Measurements from ENCODE around the gene WNT16. TPM values are rescaled to one million over a fixed set of nuclear protein-coding genes. Genes with fewer than 3 reads are reported as not detected.

The WNT16 gene
- total and polyA plus RNA-seq, 4 donors: 2.8 to 12.0 (median 4.1) TPM

DNA sequence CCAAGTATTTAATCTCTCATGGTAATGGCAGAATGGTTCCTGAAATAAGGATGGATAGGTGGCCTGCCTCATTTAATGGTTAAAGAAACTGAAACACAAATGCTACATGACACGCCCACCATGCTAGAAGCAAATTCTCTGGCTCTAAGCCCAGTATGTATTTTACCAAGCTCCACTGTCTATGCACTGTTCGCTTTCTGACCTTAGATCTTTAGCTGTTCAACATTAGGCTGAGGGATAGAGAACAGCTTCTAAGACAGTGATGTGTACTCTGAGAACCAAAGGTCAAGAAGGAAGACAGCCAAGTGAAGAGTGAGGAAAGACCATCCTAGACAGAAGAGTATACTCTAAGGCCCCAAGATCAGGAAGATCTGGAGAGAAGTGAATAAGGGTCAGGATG is 40.7 kb downstream of the WNT16 start:
- Histone ChIP-seq H3K36me3 (ENCODE audit: control insufficient read depth, insufficient read depth, low read length) (no peaks in the 10 kb centered on the region), H3K27ac (ENCODE audit: low read depth, low read length) (no peak overlapping the region), H3K9me3 (ENCODE audit: control insufficient read depth, insufficient read depth, low read length) (no peaks in the 10 kb centered on the region), H3K4me1 (ENCODE audit: control insufficient read depth, insufficient read depth, low read length) (no peaks in the 10 kb centered on the region), H3K27me3 (ENCODE audit: control insufficient read depth, insufficient read depth, low read length) (no peaks in the 10 kb centered on the region), H3K4me3 (ENCODE audit: low read depth, low read length) (no peak overlapping the region)
- peak in 1 of 6 donors; percentile 20 for DNase-seq (ENCODE audit: low read depth in 4 of 6, low spot score in 6 of 6)
- 100% methylated on average over 1 of the region's 2 CpGs for WGBS (ENCODE audit: insufficient coverage)

DNA sequence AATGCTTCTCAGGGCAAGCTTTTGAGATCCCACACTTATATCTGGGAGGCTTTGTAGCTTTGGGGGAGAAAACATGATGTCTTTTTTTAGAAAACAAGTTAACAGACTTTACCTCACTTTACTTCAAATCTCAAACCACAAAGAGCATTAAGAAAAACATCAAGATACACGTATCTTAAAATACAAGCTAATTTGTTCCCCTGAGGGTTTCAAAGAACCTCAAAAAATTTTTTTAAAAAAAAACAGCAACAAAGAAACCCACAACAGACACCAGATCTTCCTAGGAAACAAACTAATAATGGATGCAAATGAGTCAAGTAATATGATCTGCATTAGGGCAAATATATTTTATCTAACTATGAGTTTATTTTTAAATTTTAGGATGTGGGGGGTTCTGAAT is 42.6 kb downstream of the WNT16 start:
- H3K27ac ChIP-seq (ENCODE audit: low read depth, low read length): no peak overlapping the region
- no CpG with 5 or more reads among the region's 1 CpG for WGBS (ENCODE audit: insufficient coverage)
- no peaks in the 10 kb centered on the region for H3K9me3 ChIP-seq (ENCODE audit: control insufficient read depth, insufficient read depth, low read length)
- no peaks in the 10 kb centered on the region for H3K36me3 ChIP-seq (ENCODE audit: control insufficient read depth, insufficient read depth, low read length)
- H3K4me1 ChIP-seq (ENCODE audit: control insufficient read depth, insufficient read depth, low read length): no peaks in the 10 kb centered on the region
- no peak overlapping the region for H3K4me3 ChIP-seq (ENCODE audit: low read depth, low read length)
- DNase-seq (ENCODE audit: low read depth in 4 of 6, low spot score in 6 of 6): no peak
- no peaks in the 10 kb centered on the region for H3K27me3 ChIP-seq (ENCODE audit: control insufficient read depth, insufficient read depth, low read length)

DNA sequence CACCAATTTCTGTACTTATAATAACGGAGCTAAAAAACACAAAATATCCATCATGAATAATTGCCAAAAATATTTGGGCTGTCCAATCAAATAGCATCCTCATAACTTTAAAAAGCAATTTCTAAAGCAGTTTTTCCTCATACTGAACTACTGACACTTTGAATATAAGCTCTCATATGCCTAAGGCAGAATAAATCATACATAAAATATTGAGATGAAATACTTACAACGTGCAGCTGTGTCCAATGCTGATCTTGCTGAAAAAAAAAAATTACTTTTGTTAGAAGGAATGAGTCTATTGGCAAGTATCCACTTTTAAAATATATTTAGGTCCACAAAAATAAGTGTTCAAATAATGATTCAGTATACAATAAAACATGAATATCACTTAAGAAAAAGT is 43.1 kb downstream of the WNT16 start:
- Histone ChIP-seq H3K4me3 (ENCODE audit: low read depth, low read length) (no peak overlapping the region), H3K27me3 (ENCODE audit: control insufficient read depth, insufficient read depth, low read length) (no peaks in the 10 kb centered on the region), H3K9me3 (ENCODE audit: control insufficient read depth, insufficient read depth, low read length) (no peaks in the 10 kb centered on the region), H3K27ac (ENCODE audit: low read depth, low read length) (no peak overlapping the region), H3K36me3 (ENCODE audit: control insufficient read depth, insufficient read depth, low read length) (no peaks in the 10 kb centered on the region), H3K4me1 (ENCODE audit: control insufficient read depth, insufficient read depth, low read length) (no peaks in the 10 kb centered on the region)
- no CpG with 5 or more reads among the region's 2 CpGs for WGBS (ENCODE audit: insufficient coverage)
- no peak for DNase-seq (ENCODE audit: low read depth in 4 of 6, low spot score in 6 of 6)

DNA sequence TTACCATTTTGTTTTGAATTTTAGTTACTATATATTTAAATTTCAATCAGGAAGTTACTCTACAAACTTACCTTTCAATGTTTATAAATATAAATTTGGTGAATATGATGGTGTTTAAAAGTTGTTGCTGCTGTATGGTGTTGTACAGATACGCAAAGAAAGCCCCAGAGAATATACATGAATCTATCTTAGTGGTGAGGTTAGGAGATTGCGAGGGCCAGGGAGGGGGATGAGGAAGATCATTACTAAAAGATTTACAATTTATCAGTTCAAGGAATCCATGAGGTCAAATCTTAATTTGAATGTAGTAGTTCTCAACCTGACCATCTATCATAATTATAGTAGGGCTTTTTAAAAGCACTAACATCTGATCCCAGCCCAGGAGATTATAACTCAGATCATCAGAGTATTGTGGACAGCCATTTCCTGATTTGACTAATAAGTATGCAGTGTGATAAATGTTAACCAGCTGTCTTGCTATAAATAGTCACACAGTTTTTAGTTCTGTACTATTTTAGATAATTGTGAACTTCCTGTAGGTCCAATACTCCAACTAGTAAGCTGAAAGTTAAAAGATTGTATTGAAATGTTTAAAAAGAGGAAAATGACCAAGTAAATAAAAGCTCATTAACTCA is 43.7 kb downstream of the WNT16 start:
- H3K27ac ChIP-seq (ENCODE audit: low read depth, low read length): no peak overlapping the region
- no peaks in the 10 kb centered on the region for H3K4me1 ChIP-seq (ENCODE audit: control insufficient read depth, insufficient read depth, low read length)
- H3K36me3 ChIP-seq (ENCODE audit: control insufficient read depth, insufficient read depth, low read length): no peaks in the 10 kb centered on the region
- no peaks in the 10 kb centered on the region for H3K9me3 ChIP-seq (ENCODE audit: control insufficient read depth, insufficient read depth, low read length)
- no peak for DNase-seq (ENCODE audit: low read depth in 4 of 6, low spot score in 6 of 6)
- no peaks in the 10 kb centered on the region for H3K27me3 ChIP-seq (ENCODE audit: control insufficient read depth, insufficient read depth, low read length)
- H3K4me3 ChIP-seq (ENCODE audit: low read depth, low read length): no peak overlapping the region
- WGBS (ENCODE audit: insufficient coverage): no CpG with 5 or more reads among the region's 2 CpGs

DNA sequence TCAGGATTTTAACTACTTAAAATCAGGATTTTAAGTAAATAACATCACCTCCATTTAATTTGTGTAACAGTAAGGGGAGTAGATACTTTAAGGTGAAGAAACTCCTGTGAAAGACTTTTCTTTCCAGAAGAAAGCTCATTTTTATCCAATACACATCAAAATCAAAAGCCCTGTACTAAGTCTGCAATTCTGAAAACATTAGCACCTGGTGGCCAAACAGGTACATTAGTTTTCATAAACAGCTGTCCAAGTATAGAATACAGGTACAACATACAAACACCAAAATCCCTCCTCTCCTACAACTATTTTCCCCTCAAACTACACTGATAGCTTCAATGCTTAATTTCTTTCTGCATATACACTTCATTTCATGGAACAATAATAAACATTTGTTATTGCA is 44.4 kb downstream of the WNT16 start:
- H3K4me1 ChIP-seq (ENCODE audit: control insufficient read depth, insufficient read depth, low read length): no peaks in the 10 kb centered on the region
- no peaks in the 10 kb centered on the region for H3K27me3 ChIP-seq (ENCODE audit: control insufficient read depth, insufficient read depth, low read length)
- no peak overlapping the region for H3K27ac ChIP-seq (ENCODE audit: low read depth, low read length)
- H3K36me3 ChIP-seq (ENCODE audit: control insufficient read depth, insufficient read depth, low read length): no peaks in the 10 kb centered on the region
- H3K9me3 ChIP-seq (ENCODE audit: control insufficient read depth, insufficient read depth, low read length): no peaks in the 10 kb centered on the region
- no peak for DNase-seq (ENCODE audit: low read depth in 4 of 6, low spot score in 6 of 6)
- no peak overlapping the region for H3K4me3 ChIP-seq (ENCODE audit: low read depth, low read length)

DNA sequence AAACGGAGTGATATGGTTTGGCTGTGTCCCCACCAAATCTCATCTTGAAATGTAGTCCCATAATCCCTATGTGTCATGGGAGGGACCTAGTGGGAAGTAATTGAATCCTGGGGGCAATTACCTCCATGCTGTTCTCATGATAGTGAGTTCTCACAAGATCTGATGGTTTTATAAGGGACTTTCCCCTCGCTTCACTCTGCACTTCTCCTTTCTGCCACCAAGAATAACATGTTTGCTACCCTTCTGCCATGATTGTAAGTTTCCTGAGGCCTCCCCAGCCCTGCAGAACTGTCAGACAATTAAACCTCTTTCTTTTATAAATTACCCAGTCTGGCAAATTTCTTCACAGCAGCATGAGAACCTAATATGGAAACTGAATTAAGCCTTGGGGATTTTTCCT is 48.2 kb downstream of the WNT16 start:
- H3K4me3 ChIP-seq (ENCODE audit: low read depth, low read length): no peak overlapping the region
- WGBS (ENCODE audit: insufficient coverage): 100% methylated on average over 1 of the region's 2 CpGs
- no peaks in the 10 kb centered on the region for H3K27me3 ChIP-seq (ENCODE audit: control insufficient read depth, insufficient read depth, low read length)
- no peaks in the 10 kb centered on the region for H3K9me3 ChIP-seq (ENCODE audit: control insufficient read depth, insufficient read depth, low read length)
- H3K4me1 ChIP-seq (ENCODE audit: control insufficient read depth, insufficient read depth, low read length): no peaks in the 10 kb centered on the region
- H3K36me3 ChIP-seq (ENCODE audit: control insufficient read depth, insufficient read depth, low read length): no peaks in the 10 kb centered on the region
- no peak overlapping the region for H3K27ac ChIP-seq (ENCODE audit: low read depth, low read length)
- no peak for DNase-seq (ENCODE audit: low read depth in 4 of 6, low spot score in 6 of 6)

DNA sequence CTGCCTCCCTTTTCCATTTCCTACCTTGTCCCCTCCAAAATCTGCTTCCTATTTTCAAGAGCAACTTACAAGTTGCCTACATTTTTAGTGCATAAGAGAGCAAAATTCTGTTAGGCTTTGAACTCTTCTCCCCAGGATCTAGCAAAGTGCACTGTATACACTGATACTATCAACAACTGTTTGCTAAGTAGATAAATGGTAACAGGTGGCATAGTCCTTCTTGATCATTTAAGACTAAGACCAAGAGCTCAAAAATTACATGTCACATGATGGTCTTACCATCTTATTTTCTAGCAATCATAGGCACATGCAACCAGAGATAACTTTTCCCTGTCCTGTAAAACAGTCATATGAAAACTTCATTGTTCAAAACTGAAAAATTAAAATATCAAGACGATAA is 51.1 kb downstream of the WNT16 start:
- Histone ChIP-seq H3K27ac (ENCODE audit: low read depth, low read length) (no peak overlapping the region), H3K36me3 (ENCODE audit: control insufficient read depth, insufficient read depth, low read length) (no peaks in the 10 kb centered on the region), H3K4me3 (ENCODE audit: low read depth, low read length) (no peak overlapping the region), H3K27me3 (ENCODE audit: control insufficient read depth, insufficient read depth, low read length) (no peaks in the 10 kb centered on the region), H3K9me3 (ENCODE audit: control insufficient read depth, insufficient read depth, low read length) (no peaks in the 10 kb centered on the region), H3K4me1 (ENCODE audit: control insufficient read depth, insufficient read depth, low read length) (no peaks in the 10 kb centered on the region)
- WGBS (ENCODE audit: insufficient coverage): 100% methylated on average over 1 of the region's 1 CpG
- DNase-seq (ENCODE audit: low read depth in 4 of 6, low spot score in 6 of 6): no peak

DNA sequence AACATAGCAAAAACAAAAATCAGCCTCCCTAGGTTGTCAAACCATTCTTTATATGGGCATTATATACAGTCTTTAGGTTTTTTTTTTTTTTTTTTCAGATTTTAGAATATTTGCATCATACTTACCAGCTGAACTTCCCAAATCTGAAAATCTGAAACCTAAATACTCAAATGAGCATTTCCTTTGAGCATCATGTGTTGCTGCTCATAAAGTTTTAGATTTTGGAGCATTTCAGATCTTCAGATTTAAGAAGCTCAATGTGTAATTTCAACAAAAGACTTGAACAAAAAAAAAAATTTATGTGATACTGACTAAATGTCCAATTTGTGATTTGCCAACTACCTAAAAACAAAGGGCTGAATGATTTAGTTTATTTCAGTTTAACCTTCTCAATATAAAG is 53.7 kb downstream of the WNT16 start:
- Histone ChIP-seq H3K9me3 (ENCODE audit: control insufficient read depth, insufficient read depth, low read length) (no peaks in the 10 kb centered on the region), H3K36me3 (ENCODE audit: control insufficient read depth, insufficient read depth, low read length) (no peaks in the 10 kb centered on the region), H3K27me3 (ENCODE audit: control insufficient read depth, insufficient read depth, low read length) (no peaks in the 10 kb centered on the region), H3K27ac (ENCODE audit: low read depth, low read length) (no peak overlapping the region), H3K4me3 (ENCODE audit: low read depth, low read length) (no peak overlapping the region), H3K4me1 (ENCODE audit: control insufficient read depth, insufficient read depth, low read length) (no peaks in the 10 kb centered on the region)
- no peak for DNase-seq (ENCODE audit: low read depth in 4 of 6, low spot score in 6 of 6)

DNA sequence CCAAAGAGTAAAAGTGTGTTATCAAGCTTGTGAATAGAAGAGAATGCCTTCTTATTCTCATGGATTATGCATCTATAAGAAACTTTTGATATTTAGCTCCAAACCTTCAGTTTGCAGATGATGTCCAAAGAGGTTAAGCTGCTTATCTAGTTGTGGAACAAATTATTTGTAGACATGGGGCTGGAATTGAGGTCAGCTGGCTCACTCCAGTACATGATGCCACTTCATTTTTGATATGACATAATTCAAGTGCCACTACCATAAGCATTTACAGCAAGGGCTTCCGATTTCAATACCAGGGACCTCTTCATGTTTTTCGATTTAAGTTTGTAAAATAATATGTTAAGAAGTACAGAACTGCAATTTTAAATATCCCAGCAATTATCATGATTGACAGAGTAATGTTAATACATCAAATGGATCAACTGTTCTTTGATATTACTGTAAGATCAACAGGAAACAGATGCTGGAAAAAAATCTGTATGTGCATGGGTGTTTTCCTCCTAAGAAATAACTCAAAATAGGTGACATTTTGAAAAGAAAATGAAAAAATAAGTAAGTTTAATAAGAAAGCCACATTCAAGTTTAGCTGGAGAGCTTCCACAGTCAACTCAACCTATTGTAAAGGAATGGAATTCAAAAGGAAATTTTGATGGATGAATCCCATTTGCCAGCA is 54.6 kb downstream of the WNT16 start:
- no peak for DNase-seq (ENCODE audit: low read depth in 4 of 6, low spot score in 6 of 6)
- Histone ChIP-seq H3K4me1 (ENCODE audit: control insufficient read depth, insufficient read depth, low read length) (no peaks in the 10 kb centered on the region), H3K27me3 (ENCODE audit: control insufficient read depth, insufficient read depth, low read length) (no peaks in the 10 kb centered on the region), H3K4me3 (ENCODE audit: low read depth, low read length) (no peak overlapping the region), H3K9me3 (ENCODE audit: control insufficient read depth, insufficient read depth, low read length) (no peaks in the 10 kb centered on the region), H3K36me3 (ENCODE audit: control insufficient read depth, insufficient read depth, low read length) (no peaks in the 10 kb centered on the region), H3K27ac (ENCODE audit: low read depth, low read length) (no peak overlapping the region)
- no CpG with 5 or more reads among the region's 2 CpGs for WGBS (ENCODE audit: insufficient coverage)

DNA sequence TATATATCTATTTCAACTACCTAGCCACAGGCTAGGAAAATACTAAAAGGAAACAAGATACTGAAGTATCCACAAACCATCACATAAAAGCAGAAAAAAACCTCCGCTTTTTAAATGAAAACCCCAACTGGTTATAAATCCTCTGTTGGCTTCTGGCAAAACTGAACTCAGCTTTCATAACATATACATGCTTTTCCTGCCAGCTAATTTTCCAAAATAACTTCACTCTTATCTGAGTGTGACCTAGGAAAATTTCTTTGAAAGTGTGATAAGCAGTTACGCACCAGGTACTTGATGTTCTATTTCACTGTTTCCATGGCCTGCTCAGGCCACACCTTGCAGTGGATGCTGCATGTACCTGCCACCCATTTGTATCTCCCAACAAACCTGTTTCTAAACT is 55.5 kb downstream of the WNT16 start:
- WGBS (ENCODE audit: insufficient coverage): 86% methylated on average over 1 of the region's 2 CpGs

More for the DNA sequence above, 55.5 kb downstream of the WNT16 start:
- H3K27ac ChIP-seq (ENCODE audit: low read depth, low read length): no peak overlapping the region
- H3K27me3 ChIP-seq (ENCODE audit: control insufficient read depth, insufficient read depth, low read length): no peaks in the 10 kb centered on the region
- no peak overlapping the region for H3K4me3 ChIP-seq (ENCODE audit: low read depth, low read length)
- no peaks in the 10 kb centered on the region for H3K9me3 ChIP-seq (ENCODE audit: control insufficient read depth, insufficient read depth, low read length)
- H3K4me1 ChIP-seq (ENCODE audit: control insufficient read depth, insufficient read depth, low read length): no peaks in the 10 kb centered on the region
- DNase-seq (ENCODE audit: low read depth in 4 of 6, low spot score in 6 of 6): no peak
- H3K36me3 ChIP-seq (ENCODE audit: control insufficient read depth, insufficient read depth, low read length): no peaks in the 10 kb centered on the region
